Endodermal cell (in vitro differentiated cells): ENCODE results near the gene MMD. TPM values are rescaled to one million over a fixed set of nuclear protein-coding genes. Genes with fewer than 3 reads are reported as not detected.

Experiments
- DNase-seq: peaks from one replicate; pipeline ENCODE4 v3.0.0-alpha.2; 2017
- H3K27ac ChIP-seq: 2 replicates; pipeline ENCODE4 v1.5.1; 2013; ENCODE audit warnings: mild to moderate bottlenecking, low read depth, low read length, moderate library complexity
- H3K27me3 ChIP-seq: 2 replicates; pipeline ENCODE4 v1.6.1; 2013; ENCODE audit warnings: mild to moderate bottlenecking, low read length, moderate library complexity; ENCODE audit not compliant: insufficient read depth, control insufficient read depth, poor library complexity, severe bottlenecking
- H3K36me3 ChIP-seq: 2 replicates; pipeline ENCODE4 v1.7.0; 2013; ENCODE audit warnings: mild to moderate bottlenecking, low read length, moderate library complexity; ENCODE audit not compliant: control insufficient read depth, insufficient read depth
- H3K4me1 ChIP-seq: one replicate; pipeline ENCODE4 v1.7.0; 2013; ENCODE audit warnings: low read length; ENCODE audit not compliant: control insufficient read depth, insufficient read depth
- H3K4me3 ChIP-seq: 2 replicates; pipeline ENCODE4 v1.5.1; 2013; ENCODE audit warnings: mild to moderate bottlenecking, low read length, moderate library complexity
- H3K9ac ChIP-seq: 2 replicates; pipeline ENCODE4 v1.6.1; 2013; ENCODE audit warnings: mild to moderate bottlenecking, low read length, moderate library complexity; ENCODE audit not compliant: poor library complexity, severe bottlenecking; ENCODE audit errors: extremely low read depth
- H3K9me3 ChIP-seq: 2 replicates; pipeline ENCODE4 v1.6.1; 2013; ENCODE audit warnings: mild to moderate bottlenecking, low read length, moderate library complexity; ENCODE audit not compliant: control insufficient read depth
- H3K27ac Mint-ChIP-seq: 2 replicates; pipeline ENCODE4 v1.8.0; 2020; ENCODE audit warnings: mixed read lengths
- H3K27me3 Mint-ChIP-seq: 2 replicates; pipeline ENCODE4 v1.8.0; 2021; ENCODE audit warnings: mild to moderate bottlenecking, mixed read lengths; ENCODE audit not compliant: insufficient read depth
- H3K36me3 Mint-ChIP-seq: 2 replicates; pipeline ENCODE4 v1.8.0; 2020; ENCODE audit warnings: low read depth, mixed read lengths
- H3K4me1 Mint-ChIP-seq: 2 replicates; pipeline ENCODE4 v1.8.0; 2020; ENCODE audit warnings: mixed read lengths
- H3K4me3 Mint-ChIP-seq: 2 replicates; pipeline ENCODE4 v1.8.0; 2020; ENCODE audit warnings: mild to moderate bottlenecking, moderate library complexity, mixed read lengths
- H3K9me3 Mint-ChIP-seq: 2 replicates; pipeline ENCODE4 v1.8.0; 2020; ENCODE audit warnings: mild to moderate bottlenecking, mixed read lengths
- CTCF ChIP-seq: fragments of 200-600 bp; sonication (generic); conservative IDR thresholded peaks from 2 replicates; pipeline ENCODE4 v1.5.0; 2021; ENCODE audit warnings: antibody characterized with exemption, mild to moderate bottlenecking
- WGBS, 2 experiments: methylation state at CpG; one replicate each; pipeline versions ENCODE4 v1.1.5 to v1.1.7; 2013; ENCODE audit warnings: missing lambda C conversion rate in 2 of 2, mixed read lengths in 1 of 2; ENCODE audit not compliant: insufficient coverage in 1 of 2, insufficient read length in 1 of 2; 5-methylcytosine and 5-hydroxymethylcytosine counted together
- total RNA-seq, 2 donors: library from RNA; stranded (reverse); fragmentation: NEBNext Ultra II Directional in 1 of 2; extraction: Animal tissue kit (Norgen Biotek cat#: 25700) in 1 of 2; gene quantifications; 2 replicates in 1 of 2; 3 replicates in 1 of 2; pipeline ENCODE4 v1.2.1, GENCODE V29; 2021

Gene MMD
- total RNA-seq, 2 donors from 2014 or later: 40.1 to 40.2 TPM

- no peak for TF ChIP-seq CTCF
- no peak for DNase-seq
- peak overlapping the region; percentile 68 for H3K9ac ChIP-seq
- no peaks in the 10 kb centered on the region for H3K27me3 ChIP-seq
- peaks cover 6% of the 10 kb centered on the region for H3K9me3 ChIP-seq
- H3K4me1 ChIP-seq: no peaks in the 10 kb centered on the region
- 68 to 74% methylated on average over 5 to 6 of the region's 6 CpGs for WGBS, 2 experiments
- peak overlapping the region; percentile 91 for H3K4me3 ChIP-seq
- H3K36me3 ChIP-seq: peaks cover 12% of the 10 kb centered on the region
- peak overlapping the region; percentile 88 for H3K4me3 Mint-ChIP-seq
- peak overlapping the region; percentile 83 for H3K27ac Mint-ChIP-seq
- no peaks in the 10 kb centered on the region for H3K9me3 Mint-ChIP-seq
- peaks cover 4% of the 10 kb centered on the region for H3K27me3 Mint-ChIP-seq
- peaks cover 27% of the 10 kb centered on the region for H3K36me3 Mint-ChIP-seq
- H3K4me1 Mint-ChIP-seq: peaks cover 23% of the 10 kb centered on the region
- no peak overlapping the region for H3K27ac ChIP-seq
These were observed 1.4 kb downstream of the MMD start for GRCh38 chr17:55420067-55420775.

GRCh38 chr17:55418369-55419268, 3.0 kb downstream of the MMD start:
- H3K9me3 Mint-ChIP-seq: no peaks in the 10 kb centered on the region
- H3K27me3 Mint-ChIP-seq: no peaks in the 10 kb centered on the region
- TF ChIP-seq CTCF: no peak
- Histone ChIP-seq H3K36me3 (peaks cover 18% of the 10 kb centered on the region), H3K9ac (no peak overlapping the region), H3K4me3 (peak overlapping the region; percentile 91), H3K9me3 (peaks cover 6% of the 10 kb centered on the region), H3K27ac (no peak overlapping the region), H3K4me1 (no peaks in the 10 kb centered on the region), H3K27me3 (no peaks in the 10 kb centered on the region)
- 93 to 100% methylated on average over 2 to 3 of the region's 3 CpGs for WGBS, 2 experiments
- no peak for DNase-seq
- no peak overlapping the region for H3K27ac Mint-ChIP-seq
- H3K4me1 Mint-ChIP-seq: peaks cover 23% of the 10 kb centered on the region
- peaks cover 32% of the 10 kb centered on the region for H3K36me3 Mint-ChIP-seq
- H3K4me3 Mint-ChIP-seq: no peak overlapping the region

- peaks cover 23% of the 10 kb centered on the region for H3K4me1 Mint-ChIP-seq
- H3K27me3 Mint-ChIP-seq: no peaks in the 10 kb centered on the region
- Histone ChIP-seq H3K4me3 (no peak overlapping the region), H3K4me1 (no peaks in the 10 kb centered on the region), H3K36me3 (peaks cover 28% of the 10 kb centered on the region), H3K9me3 (peaks cover 6% of the 10 kb centered on the region), H3K27me3 (no peaks in the 10 kb centered on the region), H3K27ac (no peak overlapping the region), H3K9ac (no peak overlapping the region)
- WGBS, 2 experiments: 94 to 100% methylated on average over 1 to 3 of the region's 4 CpGs
- no peaks in the 10 kb centered on the region for H3K9me3 Mint-ChIP-seq
- DNase-seq: no peak
- no peak for TF ChIP-seq CTCF
- H3K27ac Mint-ChIP-seq: no peak overlapping the region
- H3K36me3 Mint-ChIP-seq: peaks cover 40% of the 10 kb centered on the region
- no peak overlapping the region for H3K4me3 Mint-ChIP-seq
These were observed 4.0 kb downstream of the MMD start for GRCh38 chr17:55417411-55418268.
